Measurements from ENCODE around the gene TTBK2. TPM values are rescaled to one million over a fixed set of nuclear protein-coding genes. Genes with fewer than 3 reads are reported as not detected.

The TTBK2 gene
- total RNA-seq, 1 experiment from 2014 or later, result 10.6 TPM

- CTCF ChIA-PET, result interaction anchor here (1.3 kb wide), 1 partner anchor 9 kb away, joined by 7 read pairs; no protein-coding TSS in a partner anchor
- POLR2A ChIA-PET, result interaction anchor here (1.0 kb wide), 1 partner anchor 15 kb away, joined by 3 read pairs; no protein-coding TSS in a partner anchor
- Histone ChIP-seq H3K4me3 (replicated peaks in 1 of 2; ENCODE audit: low read depth in 1 of 2, low read length in 2 of 2) (no peak overlapping the region), H4K20me1 (ENCODE audit: insufficient read depth) (no peaks in the 10 kb centered on the region), H3K9me2 (ENCODE audit: insufficient read depth) (no peaks in the 10 kb centered on the region), H3K36me3 (ENCODE audit: control insufficient read depth in 1 of 2, insufficient read depth in 2 of 2, low read length in 2 of 2) (no peaks in the 10 kb centered on the region), H3K4me1 (ENCODE audit: control insufficient read depth in 1 of 2, insufficient read depth in 2 of 2, low read length in 2 of 2) (peaks cover 5 to 15% of the 10 kb centered on the region in 2 experiments), H3K9ac (ENCODE audit: low read length) (no peak overlapping the region), H3K9me3 (ENCODE audit: control insufficient read depth in 1 of 2, insufficient read depth in 1 of 2, low read depth in 1 of 2, low read length in 2 of 2) (no peaks in the 10 kb centered on the region), H3K27me3 (ENCODE audit: insufficient read depth, low read length) (no peaks in the 10 kb centered on the region), H2AFZ (ENCODE audit: low read depth, low read length, poor library complexity, severe bottlenecking) (no peak overlapping the region), H3K27ac (ENCODE audit: low read depth, low read length) (no peak overlapping the region), H3K4me2 (ENCODE audit: low read length) (no peak overlapping the region), H3K79me2 (ENCODE audit: insufficient read depth, low read length) (no peaks in the 10 kb centered on the region)
- no TSS peak for BruUV-seq (replicated peaks)
- ATAC-seq (no peak), DNase-seq (ENCODE audit: low read depth, low spot score) (no peak)
- TF ChIP-seq ELF1 (IDR thresholded peaks at IDR 0.05; ENCODE audit: borderline replicate concordance, low read depth) (no peak), POLR2A (IDR thresholded peaks at IDR 0.05; ENCODE audit: borderline replicate concordance, extremely low read depth, insufficient read depth, insufficient read length) (no peak), CEBPB (IDR thresholded peaks at IDR 0.05; ENCODE audit: low read depth) (no peak), JUND (IDR thresholded peaks at IDR 0.05) (no peak), ZFX (IDR thresholded peaks at IDR 0.05) (no peak)
- TF ChIP-seq, protein P1, sequence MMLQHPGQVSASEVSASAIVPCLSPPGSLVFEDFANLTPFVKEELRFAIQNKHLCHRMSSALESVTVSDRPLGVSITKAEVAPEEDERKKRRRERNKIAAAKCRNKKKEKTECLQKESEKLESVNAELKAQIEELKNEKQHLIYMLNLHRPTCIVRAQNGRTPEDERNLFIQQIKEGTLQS (IDR thresholded peaks at IDR 0.05), result no peak
- TF ChIP-seq, protein P2, sequence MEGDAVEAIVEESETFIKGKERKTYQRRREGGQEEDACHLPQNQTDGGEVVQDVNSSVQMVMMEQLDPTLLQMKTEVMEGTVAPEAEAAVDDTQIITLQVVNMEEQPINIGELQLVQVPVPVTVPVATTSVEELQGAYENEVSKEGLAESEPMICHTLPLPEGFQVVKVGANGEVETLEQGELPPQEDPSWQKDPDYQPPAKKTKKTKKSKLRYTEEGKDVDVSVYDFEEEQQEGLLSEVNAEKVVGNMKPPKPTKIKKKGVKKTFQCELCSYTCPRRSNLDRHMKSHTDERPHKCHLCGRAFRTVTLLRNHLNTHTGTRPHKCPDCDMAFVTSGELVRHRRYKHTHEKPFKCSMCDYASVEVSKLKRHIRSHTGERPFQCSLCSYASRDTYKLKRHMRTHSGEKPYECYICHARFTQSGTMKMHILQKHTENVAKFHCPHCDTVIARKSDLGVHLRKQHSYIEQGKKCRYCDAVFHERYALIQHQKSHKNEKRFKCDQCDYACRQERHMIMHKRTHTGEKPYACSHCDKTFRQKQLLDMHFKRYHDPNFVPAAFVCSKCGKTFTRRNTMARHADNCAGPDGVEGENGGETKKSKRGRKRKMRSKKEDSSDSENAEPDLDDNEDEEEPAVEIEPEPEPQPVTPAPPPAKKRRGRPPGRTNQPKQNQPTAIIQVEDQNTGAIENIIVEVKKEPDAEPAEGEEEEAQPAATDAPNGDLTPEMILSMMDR (IDR thresholded peaks at IDR 0.05 in 2 of 3, conservative IDR thresholded peaks at IDR 0.05 in 1 of 3; ENCODE audit: borderline replicate concordance in 1 of 3, insufficient read depth in 1 of 3, low read depth in 2 of 3, low read length in 2 of 3), result no peak
- TF ChIP-seq, protein P3, sequence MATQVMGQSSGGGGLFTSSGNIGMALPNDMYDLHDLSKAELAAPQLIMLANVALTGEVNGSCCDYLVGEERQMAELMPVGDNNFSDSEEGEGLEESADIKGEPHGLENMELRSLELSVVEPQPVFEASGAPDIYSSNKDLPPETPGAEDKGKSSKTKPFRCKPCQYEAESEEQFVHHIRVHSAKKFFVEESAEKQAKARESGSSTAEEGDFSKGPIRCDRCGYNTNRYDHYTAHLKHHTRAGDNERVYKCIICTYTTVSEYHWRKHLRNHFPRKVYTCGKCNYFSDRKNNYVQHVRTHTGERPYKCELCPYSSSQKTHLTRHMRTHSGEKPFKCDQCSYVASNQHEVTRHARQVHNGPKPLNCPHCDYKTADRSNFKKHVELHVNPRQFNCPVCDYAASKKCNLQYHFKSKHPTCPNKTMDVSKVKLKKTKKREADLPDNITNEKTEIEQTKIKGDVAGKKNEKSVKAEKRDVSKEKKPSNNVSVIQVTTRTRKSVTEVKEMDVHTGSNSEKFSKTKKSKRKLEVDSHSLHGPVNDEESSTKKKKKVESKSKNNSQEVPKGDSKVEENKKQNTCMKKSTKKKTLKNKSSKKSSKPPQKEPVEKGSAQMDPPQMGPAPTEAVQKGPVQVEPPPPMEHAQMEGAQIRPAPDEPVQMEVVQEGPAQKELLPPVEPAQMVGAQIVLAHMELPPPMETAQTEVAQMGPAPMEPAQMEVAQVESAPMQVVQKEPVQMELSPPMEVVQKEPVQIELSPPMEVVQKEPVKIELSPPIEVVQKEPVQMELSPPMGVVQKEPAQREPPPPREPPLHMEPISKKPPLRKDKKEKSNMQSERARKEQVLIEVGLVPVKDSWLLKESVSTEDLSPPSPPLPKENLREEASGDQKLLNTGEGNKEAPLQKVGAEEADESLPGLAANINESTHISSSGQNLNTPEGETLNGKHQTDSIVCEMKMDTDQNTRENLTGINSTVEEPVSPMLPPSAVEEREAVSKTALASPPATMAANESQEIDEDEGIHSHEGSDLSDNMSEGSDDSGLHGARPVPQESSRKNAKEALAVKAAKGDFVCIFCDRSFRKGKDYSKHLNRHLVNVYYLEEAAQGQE (IDR thresholded peaks at IDR 0.05; ENCODE audit: low read depth), result no peak
- RAD21 ChIA-PET (ENCODE audit: low non-redundant PET in 1 of 2, low total read pairs in 2 of 2, uncharacterized antibody in 2 of 2, unreplicated experiment in 2 of 2), result no interaction called here
- intact Hi-C loops (cut with micrococcal nuclease), result no loop called here
Measured at GRCh38 chr15:42918047-42918446, 2.5 kb downstream of the TTBK2 start.
